Cardiac muscle cell (in vitro differentiated cells and primary cell): ENCODE results near the gene PARP16. TPM values are rescaled to one million over a fixed set of nuclear protein-coding genes. Genes with fewer than 3 reads are reported as not detected.
"Not testable (repeated sequence)": the region's sequence is repeated elsewhere in the genome, so short reads cannot be mapped to it uniquely, and the experiment has no call there.

Experiments used
- DNase-seq, 2 donors: peaks; one replicate each; pipeline versions ENCODE4 v3.0.0 to v3.0.0-alpha.2; 2010 to 2017; ENCODE audit warnings: low read depth in 1 of 2, low spot score in 1 of 2
- H3K27ac ChIP-seq: fragments of 200-600 bp; sonication (generic); 2 replicates; pipeline ENCODE4 v1.5.1; 2016
- H3K27me3 ChIP-seq: fragments of 200-600 bp; sonication (generic); 2 replicates; pipeline ENCODE4 v1.6.0; 2016; ENCODE audit warnings: control low read depth
- H3K36me3 ChIP-seq: fragments of 200-600 bp; sonication (generic); 2 replicates; pipeline ENCODE4 v1.5.1; 2016; ENCODE audit warnings: control low read depth
- H3K4me1 ChIP-seq: fragments of 200-600 bp; sonication (generic); 2 replicates; pipeline ENCODE4 v1.8.1; 2017; ENCODE audit warnings: low read depth, mild to moderate bottlenecking, mixed run types
- H3K4me3 ChIP-seq: fragments of 200-600 bp; sonication (generic); 2 replicates; pipeline ENCODE4 v1.5.1; 2016; ENCODE audit warnings: mild to moderate bottlenecking
- H3K9me3 ChIP-seq: fragments of 200-600 bp; sonication (generic); 2 replicates; pipeline ENCODE4 v1.5.1; 2017; ENCODE audit warnings: low read depth, mild to moderate bottlenecking, control low read depth
- polyA plus RNA-seq: library from polyadenylated mRNA; unstranded; fragments of >200 nt; fragmentation: Nextera tagmentation; extraction: Ambion mirVana; gene quantifications from 2 replicates; pipeline ENCODE4 v1.2.1, GENCODE V29; 2016
- total RNA-seq: library from RNA; depleted of rRNA; stranded (reverse); fragments of >200 nt; gene quantifications from 2 replicates; pipeline ENCODE4 v1.2.3, GENCODE V29; 2016
- TF ChIP-seq, protein P1 (sequence below): IDR thresholded peaks from 2 replicates; pipeline ENCODE4 v1.5.1; 2012; ENCODE audit warnings: low read depth, mild to moderate bottlenecking, low read length

Gene PARP16
- total and polyA plus RNA-seq, 2 experiments from 2014 or later = 14.2 to 16.9 TPM

- peak in 1 of 2 donors; percentile 14 for DNase-seq
- Histone ChIP-seq H3K27ac (peak overlapping the region; percentile 83), H3K27me3 (no peaks in the 10 kb centered on the region), H3K4me1 (peaks cover 40% of the 10 kb centered on the region), H3K9me3 (no peaks in the 10 kb centered on the region), H3K4me3 (no peak overlapping the region), H3K36me3 (no peaks in the 10 kb centered on the region)
- TF ChIP-seq, protein P1, sequence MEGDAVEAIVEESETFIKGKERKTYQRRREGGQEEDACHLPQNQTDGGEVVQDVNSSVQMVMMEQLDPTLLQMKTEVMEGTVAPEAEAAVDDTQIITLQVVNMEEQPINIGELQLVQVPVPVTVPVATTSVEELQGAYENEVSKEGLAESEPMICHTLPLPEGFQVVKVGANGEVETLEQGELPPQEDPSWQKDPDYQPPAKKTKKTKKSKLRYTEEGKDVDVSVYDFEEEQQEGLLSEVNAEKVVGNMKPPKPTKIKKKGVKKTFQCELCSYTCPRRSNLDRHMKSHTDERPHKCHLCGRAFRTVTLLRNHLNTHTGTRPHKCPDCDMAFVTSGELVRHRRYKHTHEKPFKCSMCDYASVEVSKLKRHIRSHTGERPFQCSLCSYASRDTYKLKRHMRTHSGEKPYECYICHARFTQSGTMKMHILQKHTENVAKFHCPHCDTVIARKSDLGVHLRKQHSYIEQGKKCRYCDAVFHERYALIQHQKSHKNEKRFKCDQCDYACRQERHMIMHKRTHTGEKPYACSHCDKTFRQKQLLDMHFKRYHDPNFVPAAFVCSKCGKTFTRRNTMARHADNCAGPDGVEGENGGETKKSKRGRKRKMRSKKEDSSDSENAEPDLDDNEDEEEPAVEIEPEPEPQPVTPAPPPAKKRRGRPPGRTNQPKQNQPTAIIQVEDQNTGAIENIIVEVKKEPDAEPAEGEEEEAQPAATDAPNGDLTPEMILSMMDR = no peak
Measured at GRCh38 chr15:65248511-65249255, 38.0 kb downstream of the PARP16 start.

- peak overlapping the region; percentile 89 for H3K27ac ChIP-seq
- TF ChIP-seq, protein P1 = no peak
- no peak for DNase-seq
Measured at GRCh38 chr15:65246939-65247338, 39.7 kb downstream of the PARP16 start.

DNA sequence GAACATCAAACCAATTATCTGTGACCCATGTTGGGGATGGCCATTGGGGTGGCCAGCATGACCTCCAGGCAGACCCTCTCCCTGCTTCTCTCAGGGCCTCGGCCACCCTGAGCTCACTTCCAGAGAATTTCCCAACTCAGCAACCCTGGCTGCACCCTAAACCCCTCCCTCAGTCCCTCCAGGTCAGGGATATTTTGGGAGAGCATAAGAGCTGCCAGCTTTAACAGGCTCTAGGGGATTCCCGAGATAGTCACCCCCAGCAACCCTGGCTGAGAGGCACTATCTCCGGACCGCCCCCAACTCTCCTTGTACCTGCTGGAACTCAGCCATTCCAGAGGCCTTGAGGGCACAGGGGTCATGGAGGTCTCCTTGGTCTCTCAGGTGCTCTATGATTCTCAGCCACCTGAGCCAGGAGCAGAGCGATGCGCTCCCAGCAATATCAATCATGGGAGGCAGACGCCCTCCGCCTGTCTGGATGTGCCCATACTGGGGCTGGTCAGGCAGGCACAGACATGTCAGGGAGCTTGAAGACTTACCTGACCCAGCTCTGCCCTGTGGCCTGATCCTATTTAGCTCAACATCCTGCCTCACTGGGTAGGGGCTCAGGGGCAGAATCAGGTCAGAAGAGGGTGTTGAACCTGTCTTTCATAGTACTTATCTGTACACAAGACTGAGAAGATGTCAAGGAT is 40.5 kb downstream of the PARP16 start:
- DNase-seq = peak in 1 of 2 donors; percentile 61
- peak overlapping the region; percentile 89 for H3K27ac ChIP-seq

More at GRCh38 chr15:65246939-65247338, 39.7 kb downstream of the PARP16 start:
- Histone ChIP-seq H3K9me3 (no peaks in the 10 kb centered on the region), H3K4me1 (peaks cover 40% of the 10 kb centered on the region), H3K27me3 (no peaks in the 10 kb centered on the region), H3K4me3 (no peak overlapping the region), H3K36me3 (no peaks in the 10 kb centered on the region)

DNA sequence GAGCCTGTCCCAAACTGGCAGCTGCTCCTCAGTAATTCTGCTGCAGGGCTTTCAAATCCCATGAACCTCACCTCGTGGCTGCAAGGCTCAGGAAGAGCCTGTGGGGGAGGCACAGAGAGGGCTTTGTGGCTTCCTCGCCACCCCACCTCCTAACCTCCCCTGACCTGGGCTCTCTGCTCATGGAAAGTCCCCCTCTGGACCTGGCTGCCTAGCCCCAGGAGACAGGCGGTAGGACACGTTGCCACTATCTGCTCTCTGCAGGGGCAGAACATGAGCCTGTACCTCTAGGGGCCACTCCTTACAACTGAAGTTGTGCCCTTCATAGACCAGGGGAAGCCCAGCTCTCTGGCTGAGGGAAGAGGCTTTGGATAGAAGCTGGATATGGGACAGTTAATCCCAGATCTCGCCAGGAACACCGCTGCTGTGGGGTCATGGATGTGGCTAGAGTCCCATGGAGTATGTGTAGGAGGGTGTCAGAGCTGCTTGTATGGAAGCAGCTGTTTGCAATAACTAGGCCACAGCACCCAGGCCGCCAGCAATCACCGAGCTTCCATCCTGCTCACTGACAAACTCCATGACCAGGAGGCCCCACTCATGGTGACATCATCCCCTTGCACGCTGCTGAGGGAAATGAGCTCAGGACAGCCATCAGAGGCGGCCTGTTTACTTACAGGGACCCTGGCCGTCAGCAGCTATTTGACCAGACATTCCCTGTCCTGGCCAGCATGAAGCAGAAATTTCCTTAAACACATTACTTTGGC is 41.4 kb downstream of the PARP16 start:
- peak overlapping the region; percentile 89 for H3K27ac ChIP-seq
- H3K9me3 ChIP-seq = no peaks in the 10 kb centered on the region
- H3K4me1 ChIP-seq = peaks cover 40% of the 10 kb centered on the region
- no peak overlapping the region for H3K4me3 ChIP-seq
- H3K27me3 ChIP-seq = no peaks in the 10 kb centered on the region
- no peaks in the 10 kb centered on the region for H3K36me3 ChIP-seq
- peak; percentile 23 to 82 for DNase-seq
- TF ChIP-seq, protein P1 = no peak

More for the DNA sequence above, 40.5 kb downstream of the PARP16 start:
- Histone ChIP-seq H3K27me3 (no peaks in the 10 kb centered on the region), H3K4me3 (no peak overlapping the region), H3K36me3 (no peaks in the 10 kb centered on the region), H3K4me1 (peaks cover 40% of the 10 kb centered on the region), H3K9me3 (no peaks in the 10 kb centered on the region)
- TF ChIP-seq, protein P1 = no peak

DNA sequence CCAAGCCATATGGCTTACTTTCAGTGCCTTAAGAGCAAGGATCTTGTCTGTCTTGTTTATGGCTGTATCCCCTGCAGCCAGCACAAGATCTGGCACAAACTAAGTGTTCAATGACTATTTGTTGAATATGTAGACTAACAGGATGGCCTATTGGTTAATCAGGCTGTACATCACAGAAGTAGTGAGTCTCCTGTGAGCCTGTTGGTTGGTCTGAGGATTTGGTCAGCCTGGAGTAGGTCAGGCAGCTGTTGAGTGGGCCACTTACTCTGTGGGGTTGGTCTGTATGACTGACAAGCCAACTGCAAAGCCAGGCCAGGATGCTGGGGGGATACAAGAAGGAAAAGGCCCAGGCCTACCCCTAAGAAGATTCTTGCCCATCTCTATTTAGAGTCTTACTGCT is 42.0 kb downstream of the PARP16 start:
- TF ChIP-seq, protein P1 = no peak
- H3K4me1 ChIP-seq = peaks cover 39% of the 10 kb centered on the region

DNA sequence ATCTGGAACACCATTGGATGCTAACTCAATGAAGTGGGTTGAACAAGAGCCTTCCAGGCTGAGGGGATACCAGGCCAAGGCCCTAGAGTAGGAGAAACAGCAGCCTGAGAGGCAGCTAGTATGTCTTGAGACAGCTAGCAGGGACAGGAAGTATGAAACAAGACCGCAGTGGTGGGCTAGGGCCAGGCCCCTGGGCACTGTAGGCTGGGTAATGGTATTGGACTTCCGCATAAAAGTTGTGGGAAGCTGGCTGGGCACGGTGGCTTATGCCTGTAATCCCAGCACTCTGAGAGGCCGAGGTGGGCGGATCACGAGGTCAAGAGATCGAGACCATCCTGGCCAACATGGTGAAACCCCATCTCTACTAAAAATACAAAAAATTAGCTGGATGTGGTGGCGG is 50.2 kb downstream of the PARP16 start:
- not testable (repeated sequence) for H3K27me3 ChIP-seq, DNase-seq, H3K4me3 ChIP-seq

More for the DNA sequence above, 42.0 kb downstream of the PARP16 start:
- peak overlapping the region; percentile 89 for H3K27ac ChIP-seq
- no peaks in the 10 kb centered on the region for H3K27me3 ChIP-seq
- no peaks in the 10 kb centered on the region for H3K9me3 ChIP-seq
- DNase-seq = no peak
- H3K4me3 ChIP-seq = no peak overlapping the region
- H3K36me3 ChIP-seq = no peaks in the 10 kb centered on the region

More for the DNA sequence above, 50.2 kb downstream of the PARP16 start:
- H3K36me3 ChIP-seq, H3K27ac ChIP-seq, H3K9me3 ChIP-seq, H3K4me1 ChIP-seq: not testable (repeated sequence)
